ENCODE measurements around the gene ADAP1. TPM values are rescaled to one million over a fixed set of nuclear protein-coding genes. Genes with fewer than 3 reads are reported as not detected.
"Not testable (repeated sequence)": the region's sequence is repeated elsewhere in the genome, so short reads cannot be mapped to it uniquely, and the experiment has no call there.

The ADAP1 gene
- total RNA-seq, 1 donor from 2014 or later: 26.9 TPM

GRCh38 chr7:925601-926000 is 28.9 kb downstream of the ADAP1 start:
- no peaks in the 10 kb centered on the region for H3K36me3 ChIP-seq (ENCODE audit: control insufficient read depth, insufficient read depth, low read length)
- no peak for TF ChIP-seq CTCF (IDR thresholded peaks at IDR 0.05; ENCODE audit: insufficient read depth, low read length, severe bottlenecking)
- no peak overlapping the region for H3K4me3 ChIP-seq (ENCODE audit: low read depth, low read length)
- no peaks in the 10 kb centered on the region for H3K27me3 ChIP-seq (ENCODE audit: control insufficient read depth, insufficient read depth, low read length)
- no peak for FAIRE-seq
- DNase-seq (ENCODE audit: low read depth): no peak

- no peaks in the 10 kb centered on the region for H3K27me3 ChIP-seq (ENCODE audit: control insufficient read depth, insufficient read depth, low read length)
- H3K36me3 ChIP-seq (ENCODE audit: control insufficient read depth, insufficient read depth, low read length): no peaks in the 10 kb centered on the region
- H3K4me3 ChIP-seq (ENCODE audit: low read depth, low read length): no peak overlapping the region
- TF ChIP-seq CTCF (IDR thresholded peaks at IDR 0.05; ENCODE audit: insufficient read depth, low read length, severe bottlenecking): no peak
- FAIRE-seq (no peak), DNase-seq (ENCODE audit: low read depth) (no peak)
Measured at GRCh38 chr7:924541-925231, 29.8 kb downstream of the ADAP1 start.

- FAIRE-seq; H3K4me3 ChIP-seq (ENCODE audit: low read depth, low read length); DNase-seq (ENCODE audit: low read depth); H3K36me3 ChIP-seq (ENCODE audit: control insufficient read depth, insufficient read depth, low read length); H3K27me3 ChIP-seq (ENCODE audit: control insufficient read depth, insufficient read depth, low read length): not testable (repeated sequence)
Measured at GRCh38 chr7:924042-924441, 30.4 kb downstream of the ADAP1 start.

GRCh38 chr7:923108-924041 is 31.1 kb downstream of the ADAP1 start:
- TF ChIP-seq CTCF (IDR thresholded peaks at IDR 0.05; ENCODE audit: insufficient read depth, low read length, severe bottlenecking): no peak
- no peak for DNase-seq (ENCODE audit: low read depth)
- H3K36me3 ChIP-seq (ENCODE audit: control insufficient read depth, insufficient read depth, low read length): no peaks in the 10 kb centered on the region
- no peaks in the 10 kb centered on the region for H3K27me3 ChIP-seq (ENCODE audit: control insufficient read depth, insufficient read depth, low read length)
- FAIRE-seq: no peak
- no peak overlapping the region for H3K4me3 ChIP-seq (ENCODE audit: low read depth, low read length)

- no peak for DNase-seq (ENCODE audit: low read depth)
- FAIRE-seq: no peak
- TF ChIP-seq CTCF (IDR thresholded peaks at IDR 0.05; ENCODE audit: insufficient read depth, low read length, severe bottlenecking): no peak
- Histone ChIP-seq H3K27me3 (ENCODE audit: control insufficient read depth, insufficient read depth, low read length) (no peaks in the 10 kb centered on the region), H3K36me3 (ENCODE audit: control insufficient read depth, insufficient read depth, low read length) (no peaks in the 10 kb centered on the region), H3K4me3 (ENCODE audit: low read depth, low read length) (no peak overlapping the region)
Measured at GRCh38 chr7:922334-923107, 32.0 kb downstream of the ADAP1 start.
